BJ (cell line): ENCODE data around the gene C19orf38. TPM values are rescaled to one million over a fixed set of nuclear protein-coding genes. Genes with fewer than 3 reads are reported as not detected.
"Not testable (repeated sequence)": the region's sequence is repeated elsewhere in the genome, so short reads cannot be mapped to it uniquely, and the experiment has no call there.

Source experiments
- CTCF ChIA-PET: fragments of 350-600 bp; formaldehyde crosslinking; extraction: SDS; loops from one replicate; lab custom pipeline; 2021; ENCODE audit warnings: antibody characterized with exemption, inconsistent platforms; lab: Yijun Ruan, JAX
- POLR2A ChIA-PET: fragments of 300-600 bp; sonication (Branson Sonifier 250); formaldehyde crosslinking; extraction: SDS; loops from one replicate; lab custom pipeline; 2021; ENCODE audit warnings: antibody characterized with exemption; lab: Charles Lee
- DNase-seq: peaks from one replicate; pipeline ENCODE4 v3.0.0-alpha.2; 2011; ENCODE audit warnings: low read depth
- H3K27me3 ChIP-seq: 2 replicates; pipeline ENCODE4 v1.6.0; 2011; ENCODE audit warnings: low read length; ENCODE audit not compliant: control insufficient read depth, insufficient read depth
- H3K36me3 ChIP-seq: 2 replicates; pipeline ENCODE4 v1.5.1; 2011; ENCODE audit warnings: low read length; ENCODE audit not compliant: control insufficient read depth, insufficient read depth
- H3K4me3 ChIP-seq: 2 replicates; pipeline ENCODE4 v1.5.1; 2011; ENCODE audit warnings: low read depth, mild to moderate bottlenecking, control low read depth, low read length
- polyA plus RNA-seq: library from polyadenylated mRNA; depleted of rRNA; stranded (reverse); fragments of >200 nt; gene quantifications from 2 replicates; pipeline ENCODE4 v1.2.3, GENCODE V29; 2011
- TF ChIP-seq, protein P1 (sequence below): IDR thresholded peaks from 2 replicates; pipeline ENCODE4 v1.5.1; 2011; ENCODE audit warnings: low read depth, mild to moderate bottlenecking, control low read depth, inconsistent platforms, low read length, moderate library complexity; ENCODE audit not compliant: insufficient read depth

The C19orf38 gene
- polyA plus RNA-seq, 1 experiment, result 0.26 TPM

DNA sequence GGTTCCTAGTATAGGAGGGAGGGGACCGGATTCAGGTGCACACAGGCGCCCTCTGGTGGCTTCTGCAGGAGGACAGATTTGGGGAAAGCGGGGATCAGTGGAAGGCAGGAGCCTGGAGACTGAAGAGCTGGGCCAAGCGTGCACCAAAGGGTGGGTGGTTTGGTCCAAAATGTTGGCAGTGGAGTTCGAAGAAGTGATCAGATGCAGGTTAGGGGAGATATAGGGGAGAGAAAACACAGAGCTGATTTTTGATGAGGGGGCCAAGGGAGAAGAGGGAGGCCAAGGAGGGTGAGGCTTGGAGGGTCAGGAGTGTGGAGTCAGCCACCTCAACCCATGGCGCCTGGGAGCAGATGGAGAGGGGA lies 16.3 kb downstream of the C19orf38 start:
- ChIA-PET POLR2A (interaction anchor here (0.5 kb wide), 1 partner anchor 246 kb away, joined by 8 read pairs; no protein-coding TSS in a partner anchor), CTCF (interaction anchor here (0.6 to 10.5 kb wide), 36 partner anchors 8 to 312 kb away, joined by 3 to 121 read pairs (median 5); partner anchors contain the start of genes C19orf38, DNM2, QTRT1 and TMED1)
- TF ChIP-seq, protein P1, sequence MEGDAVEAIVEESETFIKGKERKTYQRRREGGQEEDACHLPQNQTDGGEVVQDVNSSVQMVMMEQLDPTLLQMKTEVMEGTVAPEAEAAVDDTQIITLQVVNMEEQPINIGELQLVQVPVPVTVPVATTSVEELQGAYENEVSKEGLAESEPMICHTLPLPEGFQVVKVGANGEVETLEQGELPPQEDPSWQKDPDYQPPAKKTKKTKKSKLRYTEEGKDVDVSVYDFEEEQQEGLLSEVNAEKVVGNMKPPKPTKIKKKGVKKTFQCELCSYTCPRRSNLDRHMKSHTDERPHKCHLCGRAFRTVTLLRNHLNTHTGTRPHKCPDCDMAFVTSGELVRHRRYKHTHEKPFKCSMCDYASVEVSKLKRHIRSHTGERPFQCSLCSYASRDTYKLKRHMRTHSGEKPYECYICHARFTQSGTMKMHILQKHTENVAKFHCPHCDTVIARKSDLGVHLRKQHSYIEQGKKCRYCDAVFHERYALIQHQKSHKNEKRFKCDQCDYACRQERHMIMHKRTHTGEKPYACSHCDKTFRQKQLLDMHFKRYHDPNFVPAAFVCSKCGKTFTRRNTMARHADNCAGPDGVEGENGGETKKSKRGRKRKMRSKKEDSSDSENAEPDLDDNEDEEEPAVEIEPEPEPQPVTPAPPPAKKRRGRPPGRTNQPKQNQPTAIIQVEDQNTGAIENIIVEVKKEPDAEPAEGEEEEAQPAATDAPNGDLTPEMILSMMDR, result peak; percentile 96
- Histone ChIP-seq H3K4me3 (no peak overlapping the region), H3K36me3 (no peaks in the 10 kb centered on the region), H3K27me3 (no peaks in the 10 kb centered on the region)
- DNase-seq, result no peak

DNA sequence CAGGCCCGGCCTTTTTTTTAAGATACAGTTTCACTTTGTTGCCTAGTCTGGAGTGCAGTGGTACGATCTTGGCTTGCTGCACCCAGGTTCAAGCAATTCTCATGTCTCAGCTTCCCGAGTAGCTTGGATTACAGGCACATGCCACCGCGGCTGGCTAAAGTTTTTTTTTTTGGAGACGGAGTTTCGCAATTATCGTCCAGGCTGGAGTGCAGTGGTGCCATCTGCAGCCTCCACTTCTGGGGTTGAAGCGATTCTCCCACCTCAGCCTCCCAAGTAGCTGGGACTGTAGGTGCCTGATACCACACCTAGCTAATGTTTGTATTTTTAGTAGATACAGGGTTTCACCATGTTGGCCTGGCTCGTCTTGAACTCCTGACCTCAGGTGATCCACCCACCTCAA lies 18.3 kb downstream of the C19orf38 start:
- no peak overlapping the region for H3K4me3 ChIP-seq
- DNase-seq, result no peak
- CTCF ChIA-PET, result interaction anchor here (0.6 to 10.5 kb wide), 4 partner anchors 12 to 315 kb away, joined by 5 to 121 read pairs (median 42); partner anchors contain the start of gene DNM2
- H3K36me3 ChIP-seq, result no peaks in the 10 kb centered on the region
- TF ChIP-seq, protein P1, result no peak
- H3K27me3 ChIP-seq, result no peaks in the 10 kb centered on the region
- POLR2A ChIA-PET, result no interaction called here

DNA sequence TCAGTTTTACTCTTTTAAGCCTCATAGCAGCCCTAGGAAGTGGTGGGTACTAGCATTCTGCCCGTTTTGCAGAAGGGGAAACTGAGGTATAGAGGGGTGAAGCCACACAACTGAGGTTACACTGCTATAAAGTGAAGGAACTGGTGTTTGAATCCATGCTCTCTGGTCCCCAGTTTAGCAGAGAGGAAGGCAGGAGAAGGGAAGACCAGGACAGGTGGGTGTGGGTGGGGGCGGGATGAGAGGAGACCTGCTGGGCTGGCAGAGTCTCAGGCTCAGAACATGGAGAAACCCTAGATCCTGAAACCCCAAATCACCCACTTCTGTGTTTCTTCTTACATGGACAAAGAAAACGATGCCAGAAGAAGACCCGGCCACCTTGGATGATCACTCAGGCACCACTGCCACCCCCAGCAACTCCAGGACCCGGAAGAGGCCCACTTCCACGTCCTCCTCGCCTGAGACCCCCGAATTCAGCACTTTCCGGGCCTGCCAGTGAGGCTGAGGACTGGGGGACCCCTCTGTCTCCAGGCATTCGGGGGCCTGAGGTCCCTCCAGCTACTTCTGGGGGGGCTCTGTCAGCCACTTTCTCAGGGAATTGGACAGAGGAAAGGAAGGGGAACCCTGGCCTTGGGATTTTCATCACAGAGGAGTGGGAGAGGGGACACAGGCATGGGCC lies 20.8 kb downstream of the C19orf38 start:
- DNase-seq, result no peak
- TF ChIP-seq, protein P1, result no peak
- Histone ChIP-seq H3K36me3 (no peaks in the 10 kb centered on the region), H3K4me3 (no peak overlapping the region), H3K27me3 (no peaks in the 10 kb centered on the region)
- ChIA-PET POLR2A (no interaction called here), CTCF (interaction anchor here (1.1 to 10.5 kb wide), 4 partner anchors 14 to 152 kb away, joined by 3 to 121 read pairs (median 6); partner anchors contain the start of genes DNM2 and TMED1)

DNA sequence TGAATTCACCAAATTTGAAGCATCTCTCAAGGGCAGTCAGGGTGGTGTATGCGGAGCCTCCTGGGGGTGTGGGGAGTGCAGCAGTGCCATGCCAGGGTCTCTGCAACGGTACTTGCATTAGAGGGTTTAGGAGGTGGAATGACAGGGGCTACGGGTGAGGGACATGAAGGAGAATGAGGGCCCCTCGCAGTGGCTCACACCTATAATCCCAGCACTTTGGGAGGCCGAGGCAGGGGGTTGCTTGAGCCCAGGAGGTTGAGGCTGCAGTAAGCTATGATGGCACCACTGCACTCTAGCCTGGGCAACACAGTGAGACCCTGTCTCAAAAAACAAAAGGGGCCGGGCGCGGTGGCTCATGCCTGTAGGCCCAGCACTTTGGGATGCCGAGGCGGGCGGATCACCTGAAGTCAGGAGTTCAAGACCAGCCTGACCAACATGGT lies 21.7 kb downstream of the C19orf38 start:
- DNase-seq, H3K27me3 ChIP-seq, H3K4me3 ChIP-seq, POLR2A ChIA-PET, H3K36me3 ChIP-seq: not testable (repeated sequence)
- CTCF ChIA-PET, result interaction anchor here (0.6 to 10.5 kb wide), 8 partner anchors 9 to 479 kb away, joined by 3 to 121 read pairs (median 4); partner anchors contain the start of gene DNM2

DNA sequence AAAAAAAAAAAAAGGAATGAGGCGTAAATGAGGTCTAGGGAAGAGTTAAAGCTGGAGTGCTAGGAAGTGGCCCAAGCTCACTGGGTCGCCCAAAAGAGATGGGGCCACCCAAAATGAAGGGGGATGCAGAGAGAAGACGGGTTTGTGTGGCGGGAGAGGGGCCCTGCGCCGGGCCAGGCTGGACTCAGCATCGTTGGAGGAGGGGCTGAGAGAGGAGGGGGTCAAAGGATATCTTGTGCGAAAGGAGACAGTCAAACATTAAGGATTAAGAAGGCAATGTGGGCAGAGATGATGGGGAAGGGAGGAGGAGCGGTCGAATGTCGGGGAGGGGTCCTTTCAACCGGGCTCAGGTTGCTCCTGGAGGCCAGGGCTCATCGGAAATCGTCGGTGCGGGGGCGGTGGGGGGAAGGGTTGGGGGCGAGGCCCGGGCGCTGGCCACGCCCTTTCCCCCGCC lies 22.3 kb downstream of the C19orf38 start:
- ChIA-PET CTCF (interaction anchor here (0.6 to 10.5 kb wide), 18 partner anchors 9 to 299 kb away, joined by 3 to 121 read pairs (median 4); partner anchors contain the start of gene DNM2), POLR2A (interaction anchor here (0.6 to 1.6 kb wide), 2 partner anchors 35 to 167 kb away, joined by 4 read pairs; partner anchors contain the start of gene TMED1)
- Histone ChIP-seq H3K4me3 (peak overlapping the region; percentile 49), H3K27me3 (no peaks in the 10 kb centered on the region), H3K36me3 (no peaks in the 10 kb centered on the region)
- TF ChIP-seq, protein P1, result no peak
- no peak for DNase-seq
